ENCODE data around the gene MRPL43.

- TF ChIP-seq HDAC8 (tag; IDR thresholded peaks at IDR 0.05) (no peak), SP1 (CRISPR knock-in tag; IDR thresholded peaks at IDR 0.05) (no peak), E2F4 (CRISPR knock-in tag; IDR thresholded peaks at IDR 0.05; ENCODE audit: low read depth) (no peak), FOXJ2 (tag; IDR thresholded peaks at IDR 0.05) (no peak), CTCF (IDR thresholded peaks at IDR 0.05 in 2 of 3, conservative IDR thresholded peaks at IDR 0.05 in 1 of 3; ENCODE audit: insufficient read depth in 2 of 3, low read depth in 1 of 3, low read length in 3 of 3) (no peak), SIX5 (IDR thresholded peaks at IDR 0.05; ENCODE audit: borderline replicate concordance in 1 of 2, insufficient read depth in 1 of 2, low read depth in 1 of 2, low read length in 2 of 2) (no peak), ZC3H4 (CRISPR knock-in tag; IDR thresholded peaks at IDR 0.05; ENCODE audit: borderline replicate concordance) (no peak), POLR3A (IDR thresholded peaks at IDR 0.05; ENCODE audit: borderline replicate concordance, extremely low read depth, insufficient read depth, insufficient read length) (no peak), ZNF140 (CRISPR knock-in tag; IDR thresholded peaks at IDR 0.05) (no peak), NRF1 (conservative IDR thresholded peaks at IDR 0.05 in 1 of 2, IDR thresholded peaks at IDR 0.05 in 1 of 2) (no peak), SP2 (IDR thresholded peaks at IDR 0.05; ENCODE audit: extremely low read depth, low read depth, low read length, poor library complexity, severe bottlenecking) (no peak)
Observed at GRCh38 chr10:101016814-101017213, 29.5 kb upstream of the MRPL43 start.
